Progenitor cell of endocrine pancreas (in vitro differentiated cells): ENCODE results near the gene STXBP6. TPM values are rescaled to one million over a fixed set of nuclear protein-coding genes. Genes with fewer than 3 reads are reported as not detected.

ENCODE experiments used
- DNase-seq: peaks from one replicate; pipeline ENCODE4 v3.0.0; 2021; ENCODE audit warnings: low spot score; ENCODE audit not compliant: unreplicated experiment
- H3K27ac Mint-ChIP-seq: 2 replicates; pipeline ENCODE4 v1.8.0; 2021; ENCODE audit warnings: mild to moderate bottlenecking, moderate library complexity, mixed read lengths
- H3K27me3 Mint-ChIP-seq: 2 replicates; pipeline ENCODE4 v1.8.0; 2021; ENCODE audit warnings: mixed read lengths
- H3K36me3 Mint-ChIP-seq: 2 replicates; pipeline ENCODE4 v1.8.0; 2022; ENCODE audit warnings: mixed read lengths; ENCODE audit not compliant: insufficient read depth
- H3K4me1 Mint-ChIP-seq: 2 replicates; pipeline ENCODE4 v1.8.0; 2021; ENCODE audit warnings: low read depth, mixed read lengths
- H3K4me3 Mint-ChIP-seq: 2 replicates; pipeline ENCODE4 v1.8.0; 2021; ENCODE audit warnings: low read depth, mild to moderate bottlenecking, moderate library complexity, mixed read lengths
- H3K9me3 Mint-ChIP-seq: 2 replicates; pipeline ENCODE4 v1.8.0; 2021; ENCODE audit warnings: low read depth, mixed read lengths
- total RNA-seq: library from RNA; stranded (reverse); gene quantifications from 2 replicates; pipeline ENCODE4 v1.2.1, GENCODE V29; 2021
- TF ChIP-seq, protein P1 (sequence below): fragments of 200-600 bp; sonication (generic); IDR thresholded peaks from one replicate; pipeline ENCODE4 v1.5.0; 2021; ENCODE audit warnings: antibody characterized with exemption, mild to moderate bottlenecking; ENCODE audit not compliant: unreplicated experiment

STXBP6 gene
- total RNA-seq, 1 donor from 2014 or later, result 11.9 TPM

DNA sequence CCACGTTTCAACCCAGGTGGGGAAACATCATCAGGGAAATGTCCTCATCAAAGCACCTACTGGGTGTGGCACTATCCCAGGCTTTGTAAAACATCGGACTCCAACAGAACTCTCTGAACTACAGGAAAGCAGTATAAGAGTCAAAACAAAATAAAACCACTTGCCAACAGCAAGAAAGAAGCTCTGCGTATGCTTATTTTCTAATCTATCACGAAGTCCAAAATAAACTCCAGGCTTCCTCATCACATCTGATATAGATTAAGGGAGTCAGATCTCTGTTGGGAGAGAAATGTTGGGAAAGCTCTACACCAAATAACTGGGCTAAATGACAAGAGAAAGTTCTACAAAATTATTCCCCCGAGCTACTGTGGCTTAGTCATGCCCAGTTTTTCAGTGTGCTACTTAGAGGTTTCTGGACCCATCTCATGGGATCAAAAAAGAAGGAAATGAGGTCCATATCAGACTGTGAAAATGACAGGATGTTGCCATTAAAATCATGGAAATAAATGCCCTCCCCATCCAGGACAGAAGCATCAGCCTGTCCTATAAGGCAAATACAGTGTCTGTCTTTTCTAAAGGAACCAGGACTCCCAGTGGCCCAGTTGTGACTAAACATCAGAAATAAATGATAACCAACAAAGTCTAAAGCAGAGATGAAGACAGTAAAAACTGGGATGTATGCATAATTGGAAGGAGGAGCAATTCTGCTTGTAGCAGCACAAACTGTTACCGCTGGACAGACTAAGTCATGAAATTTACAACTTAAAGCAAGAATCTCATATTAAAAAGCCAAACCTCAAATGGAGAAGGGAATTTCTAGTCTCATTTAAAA lies 149.5 kb downstream of the STXBP6 start:
- H3K4me1 Mint-ChIP-seq, result no peaks in the 10 kb centered on the region
- no peak overlapping the region for H3K27ac Mint-ChIP-seq
- H3K4me3 Mint-ChIP-seq, result no peak overlapping the region
- no peak for DNase-seq
- no peaks in the 10 kb centered on the region for H3K27me3 Mint-ChIP-seq
- TF ChIP-seq, protein P1, sequence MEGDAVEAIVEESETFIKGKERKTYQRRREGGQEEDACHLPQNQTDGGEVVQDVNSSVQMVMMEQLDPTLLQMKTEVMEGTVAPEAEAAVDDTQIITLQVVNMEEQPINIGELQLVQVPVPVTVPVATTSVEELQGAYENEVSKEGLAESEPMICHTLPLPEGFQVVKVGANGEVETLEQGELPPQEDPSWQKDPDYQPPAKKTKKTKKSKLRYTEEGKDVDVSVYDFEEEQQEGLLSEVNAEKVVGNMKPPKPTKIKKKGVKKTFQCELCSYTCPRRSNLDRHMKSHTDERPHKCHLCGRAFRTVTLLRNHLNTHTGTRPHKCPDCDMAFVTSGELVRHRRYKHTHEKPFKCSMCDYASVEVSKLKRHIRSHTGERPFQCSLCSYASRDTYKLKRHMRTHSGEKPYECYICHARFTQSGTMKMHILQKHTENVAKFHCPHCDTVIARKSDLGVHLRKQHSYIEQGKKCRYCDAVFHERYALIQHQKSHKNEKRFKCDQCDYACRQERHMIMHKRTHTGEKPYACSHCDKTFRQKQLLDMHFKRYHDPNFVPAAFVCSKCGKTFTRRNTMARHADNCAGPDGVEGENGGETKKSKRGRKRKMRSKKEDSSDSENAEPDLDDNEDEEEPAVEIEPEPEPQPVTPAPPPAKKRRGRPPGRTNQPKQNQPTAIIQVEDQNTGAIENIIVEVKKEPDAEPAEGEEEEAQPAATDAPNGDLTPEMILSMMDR, result no peak
- no peaks in the 10 kb centered on the region for H3K9me3 Mint-ChIP-seq
- H3K36me3 Mint-ChIP-seq, result no peaks in the 10 kb centered on the region

DNA sequence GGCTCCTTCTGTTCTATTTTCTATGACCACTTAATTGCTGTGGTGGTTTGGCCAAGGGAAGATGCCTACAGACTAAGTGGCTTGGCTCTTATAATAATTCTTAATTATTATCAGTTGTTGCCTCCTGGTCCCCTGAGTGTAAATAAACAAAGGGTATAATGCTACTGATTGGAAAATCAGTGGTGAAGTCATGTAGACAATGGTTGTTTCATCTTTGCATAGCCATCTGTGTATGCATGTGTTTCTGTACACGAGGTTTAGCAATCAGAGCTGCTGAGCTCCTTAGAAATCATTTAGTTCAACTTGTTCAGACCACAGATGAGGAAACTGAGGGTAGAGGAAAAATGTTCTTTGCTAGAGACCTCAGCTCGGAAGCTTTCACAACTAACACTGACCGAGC lies 152.2 kb downstream of the STXBP6 start:
- H3K36me3 Mint-ChIP-seq, result no peaks in the 10 kb centered on the region
- no peaks in the 10 kb centered on the region for H3K9me3 Mint-ChIP-seq
- H3K27me3 Mint-ChIP-seq, result no peaks in the 10 kb centered on the region
- H3K4me1 Mint-ChIP-seq, result peaks cover 11% of the 10 kb centered on the region
- no peak overlapping the region for H3K27ac Mint-ChIP-seq
- no peak for DNase-seq
- TF ChIP-seq, protein P1, result no peak
- no peak overlapping the region for H3K4me3 Mint-ChIP-seq

DNA sequence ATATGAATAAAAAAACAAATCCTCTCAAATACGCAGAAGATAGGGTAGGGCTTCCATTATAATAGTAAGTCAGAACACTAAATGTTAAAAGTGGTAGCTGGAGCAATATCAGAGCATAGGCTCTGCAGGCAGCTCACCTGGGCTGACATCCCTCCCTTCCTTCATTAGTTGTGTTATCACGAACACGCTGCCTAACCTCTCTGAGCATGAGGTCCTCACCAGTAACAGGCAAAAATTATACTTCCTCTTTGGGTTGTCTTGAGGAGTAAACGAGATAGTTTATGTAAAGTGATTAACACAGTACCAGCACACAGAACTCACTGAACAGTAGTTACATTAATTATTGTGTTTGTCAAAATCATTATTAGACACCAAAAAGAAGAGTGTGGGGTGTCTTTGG lies 154.3 kb downstream of the STXBP6 start:
- Mint-ChIP-seq H3K36me3 (peaks cover 4% of the 10 kb centered on the region), H3K4me1 (peaks cover 13% of the 10 kb centered on the region), H3K27ac (no peak overlapping the region), H3K4me3 (no peak overlapping the region), H3K27me3 (no peaks in the 10 kb centered on the region), H3K9me3 (peaks cover 8% of the 10 kb centered on the region)
- no peak for DNase-seq
- TF ChIP-seq, protein P1, result no peak

DNA sequence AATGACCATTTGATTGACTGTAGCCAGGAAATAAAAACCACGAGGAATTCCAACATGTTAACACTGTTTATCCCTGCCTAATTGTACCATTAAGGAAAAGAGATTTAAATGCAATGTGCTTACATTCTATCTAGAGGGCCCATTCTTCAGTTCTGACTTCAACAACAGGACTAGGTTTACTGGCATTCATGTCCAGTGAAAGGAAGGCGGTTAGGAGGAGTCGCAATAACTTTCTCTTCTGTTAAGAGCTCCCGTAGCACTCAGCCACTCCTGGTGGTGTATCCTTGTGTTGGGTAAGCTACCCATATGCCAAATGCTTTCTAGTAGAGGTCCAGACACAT lies 154.7 kb downstream of the STXBP6 start:
- peaks cover 12% of the 10 kb centered on the region for H3K9me3 Mint-ChIP-seq
- TF ChIP-seq, protein P1, result no peak
- no peaks in the 10 kb centered on the region for H3K27me3 Mint-ChIP-seq
- peaks cover 13% of the 10 kb centered on the region for H3K4me1 Mint-ChIP-seq
- DNase-seq, result no peak
- H3K36me3 Mint-ChIP-seq, result peaks cover 6% of the 10 kb centered on the region
- H3K4me3 Mint-ChIP-seq, result no peak overlapping the region
- no peak overlapping the region for H3K27ac Mint-ChIP-seq

DNA sequence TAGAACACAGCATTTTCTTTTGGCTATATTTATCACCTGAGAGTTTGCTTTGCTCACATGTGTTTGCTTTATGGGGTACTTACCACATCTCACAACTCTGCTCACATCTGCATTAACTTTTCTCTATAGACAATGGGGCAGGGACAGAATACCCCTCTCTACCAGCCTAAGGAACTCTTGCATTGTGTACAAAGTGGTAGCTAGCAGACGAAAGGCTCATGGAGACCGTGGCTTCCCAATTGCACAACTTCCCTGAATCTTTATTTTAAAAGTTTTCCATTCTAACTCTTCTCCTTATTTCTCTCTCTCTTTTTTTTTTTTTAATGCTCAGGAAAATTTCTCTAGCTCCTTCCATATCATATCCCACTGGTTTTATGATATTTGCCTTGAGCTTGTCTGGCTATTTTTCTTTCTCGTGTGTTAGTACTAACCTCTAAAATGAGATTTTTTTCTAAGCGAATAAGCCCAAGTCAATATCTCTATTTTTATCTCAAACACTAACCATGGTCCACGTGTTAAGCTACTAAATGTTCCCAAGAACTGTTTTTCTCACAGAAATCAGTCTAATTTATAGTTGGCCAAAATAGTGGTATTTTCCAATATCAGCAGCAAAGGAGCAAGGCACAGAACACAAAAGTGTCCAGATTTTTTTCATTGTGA lies 155.2 kb downstream of the STXBP6 start:
- Mint-ChIP-seq H3K4me1 (peaks cover 13% of the 10 kb centered on the region), H3K27me3 (no peaks in the 10 kb centered on the region), H3K36me3 (peaks cover 10% of the 10 kb centered on the region), H3K4me3 (no peak overlapping the region), H3K27ac (no peak overlapping the region), H3K9me3 (peaks cover 16% of the 10 kb centered on the region)
- no peak for DNase-seq
- TF ChIP-seq, protein P1, result no peak
